C4-2B (cell line): ENCODE results near the gene ZMYND10.

Source experiments
- CTCF ChIP-seq: fragments of 450-650 bp; conservative IDR thresholded peaks from 2 replicates; pipeline ENCODE4 v1.5.1; 2017; ENCODE audit warnings: mild to moderate bottlenecking
- ZFX ChIP-seq: fragments of 450-650 bp; IDR thresholded peaks from 2 replicates; pipeline ENCODE4 v1.6.1; 2017

GRCh38 chr3:50327129-50327528, 18.4 kb downstream of the ZMYND10 start:
- TF ChIP-seq CTCF (no peak), ZFX (no peak)
